Keratinocyte (primary cell): Measurements from ENCODE around the gene AANAT. TPM values are rescaled to one million over a fixed set of nuclear protein-coding genes. Genes with fewer than 3 reads are reported as not detected.

Source experiments
- DNase-seq: peaks from one replicate; pipeline ENCODE4 v3.0.0-alpha.2; 2011; ENCODE audit warnings: low read depth, missing footprints, low spot score
- FAIRE-seq: peaks from 2 replicates; lab custom pipeline; 2011; peaks lifted over from hg19 to GRCh38; lab: Jason Lieb, UNC
- H2AFZ ChIP-seq: 2 replicates; pipeline ENCODE4 v1.6.0; 2012; ENCODE audit warnings: low read length, control low read depth, inconsistent platforms; ENCODE audit not compliant: control insufficient read depth
- H3K27ac ChIP-seq: 2 replicates; pipeline ENCODE4 v1.5.1; 2011; ENCODE audit warnings: low read length; ENCODE audit not compliant: control insufficient read depth, insufficient read depth
- H3K27me3 ChIP-seq: 3 replicates; pipeline ENCODE4 v1.6.0; 2011; ENCODE audit warnings: low read length; ENCODE audit not compliant: control insufficient read depth, insufficient read depth; ENCODE audit errors: extremely low read depth
- H3K36me3 ChIP-seq, 2 experiments: 2 replicates in 1 of 2; 3 replicates in 1 of 2; pipeline ENCODE4 v1.5.1; 2011; ENCODE audit warnings: low read length in 2 of 2, mild to moderate bottlenecking in 1 of 2; ENCODE audit not compliant: control insufficient read depth in 2 of 2, insufficient read depth in 2 of 2; ENCODE audit errors: extremely low read depth in 1 of 2
- H3K4me1 ChIP-seq: 3 replicates; pipeline ENCODE4 v1.5.1; 2011; ENCODE audit warnings: low read length; ENCODE audit not compliant: control insufficient read depth, insufficient read depth; ENCODE audit errors: extremely low read depth
- H3K4me2 ChIP-seq: 3 replicates; pipeline ENCODE4 v1.6.0; 2011; ENCODE audit warnings: low read depth, low read length; ENCODE audit not compliant: control insufficient read depth, insufficient read depth; ENCODE audit errors: extremely low read depth
- H3K4me3 ChIP-seq, 3 experiments: fragments of 200-600 bp in 1 of 3; sonication (generic) in 1 of 3; 2 replicates in 2 of 3; 3 replicates in 1 of 3; pipeline ENCODE4 v1.5.1; 2011 to 2016; ENCODE audit warnings: low read length in 3 of 3, mild to moderate bottlenecking in 3 of 3, control low read depth in 2 of 3, inconsistent platforms in 1 of 3, low read depth in 1 of 3, mixed read lengths in 1 of 3, mixed run types in 1 of 3, moderate library complexity in 1 of 3; ENCODE audit not compliant: control insufficient read depth in 2 of 3, insufficient read depth in 2 of 3; ENCODE audit errors: extremely low read depth in 1 of 3
- H3K79me2 ChIP-seq: 2 replicates; pipeline ENCODE4 v1.6.0; 2012; ENCODE audit warnings: low read length; ENCODE audit not compliant: control insufficient read depth, insufficient read depth
- H3K9ac ChIP-seq: 3 replicates; pipeline ENCODE4 v1.6.0; 2011; ENCODE audit warnings: low read length; ENCODE audit not compliant: control insufficient read depth, insufficient read depth; ENCODE audit errors: extremely low read depth
- H3K9me1 ChIP-seq: 3 replicates; pipeline ENCODE4 v1.6.0; 2011; ENCODE audit warnings: low read length; ENCODE audit not compliant: control insufficient read depth, insufficient read depth; ENCODE audit errors: extremely low read depth
- H3K9me3 ChIP-seq: 2 replicates; pipeline ENCODE4 v1.5.1; 2012; ENCODE audit warnings: low read depth, low read length; ENCODE audit not compliant: control insufficient read depth
- H4K20me1 ChIP-seq: 3 replicates; pipeline ENCODE4 v1.6.0; 2011; ENCODE audit warnings: low read length; ENCODE audit not compliant: control insufficient read depth, insufficient read depth; ENCODE audit errors: extremely low read depth
- CTCF ChIP-seq, 3 experiments: IDR thresholded peaks in 1 of 3; conservative IDR thresholded peaks in 1 of 3; optimal IDR thresholded peaks in 1 of 3; 2 replicates in 2 of 3; 3 replicates in 1 of 3; pipeline versions ENCODE3 to v1.5.1; 2011; ENCODE audit warnings: low read length in 3 of 3, mild to moderate bottlenecking in 3 of 3, moderate library complexity in 2 of 3, control low read depth in 1 of 3, inconsistent platforms in 1 of 3; ENCODE audit not compliant: insufficient read depth in 2 of 3; ENCODE audit errors: extremely low read depth in 1 of 3
- EZH2 ChIP-seq: IDR thresholded peaks from one replicate; pipeline ENCODE4 v1.6.1; 2012; ENCODE audit warnings: inconsistent platforms, mild to moderate bottlenecking, low read length, moderate library complexity
- dilution Hi-C: fragments of 300-500 bp; cut with MboI; formaldehyde crosslinking; loops from one replicate; pipeline ENCODE4 v1.7.0; 2020; ENCODE audit warnings: low sequenced_read_pairs; ENCODE audit not compliant: extremely low pct_ligation_motif_present
- polyA plus RNA-seq, 5 experiments: library from polyadenylated mRNA; depleted of rRNA in 3 of 5; stranded (reverse) in 3 of 5; stranded (forward) in 1 of 5; unstranded in 1 of 5; fragments of >200 nt; gene quantifications; 1 replicate in 1 of 5; 2 replicates in 3 of 5; 3 replicates in 1 of 5; pipeline versions ENCODE4 v1.2.1 to v1.2.3, GENCODE V29; 2011 to 2012; ENCODE audit warnings: missing spikeins in 2 of 5, low read depth in 1 of 5, low replicate concordance in 1 of 5

AANAT gene
- polyA plus RNA-seq, 1 donor (not counting 4 experiments of a cell fraction or from before 2014, with no cell fraction given), result not detected

GRCh38 chr17:76442341-76443338 lies 24.8 kb upstream of the AANAT start:
- DNase-seq (no peak), FAIRE-seq (no peak)
- Histone ChIP-seq H3K4me2 (no peak overlapping the region), H3K9me1 (peaks cover 10% of the 10 kb centered on the region), H3K79me2 (peaks cover 80% of the 10 kb centered on the region), H3K4me3 (no peak overlapping the region), H4K20me1 (peaks cover 38% of the 10 kb centered on the region), H3K27me3 (no peaks in the 10 kb centered on the region), H3K9ac (no peak overlapping the region), H3K27ac (no peak overlapping the region), H2AFZ (no peak overlapping the region), H3K4me1 (peaks cover 33% of the 10 kb centered on the region), H3K36me3 (no peaks in the 10 kb centered on the region), H3K9me3 (no peaks in the 10 kb centered on the region)
- dilution Hi-C loops, result no loop called here
- no peak for TF ChIP-seq CTCF (optimal IDR thresholded peaks at IDR 0.05 in 1 of 3, IDR thresholded peaks at IDR 0.05 in 1 of 3, conservative IDR thresholded peaks at IDR 0.05 in 1 of 3; ENCODE audit: extremely low read depth in 1 of 3, insufficient read depth in 2 of 3, low read length in 3 of 3)
- TF ChIP-seq EZH2, result no peak

GRCh38 chr17:76444518-76445311 lies 22.7 kb upstream of the AANAT start:
- no peak for FAIRE-seq
- Histone ChIP-seq H3K9ac (no peak overlapping the region), H3K4me2 (no peak overlapping the region), H3K9me1 (peaks cover 14% of the 10 kb centered on the region), H3K27me3 (no peaks in the 10 kb centered on the region), H3K36me3 (no peaks in the 10 kb centered on the region), H4K20me1 (peaks cover 50% of the 10 kb centered on the region), H3K27ac (no peak overlapping the region), H3K4me1 (peaks cover 44% of the 10 kb centered on the region), H3K79me2 (peaks cover 81% of the 10 kb centered on the region), H3K9me3 (no peaks in the 10 kb centered on the region), H2AFZ (no peak overlapping the region), H3K4me3 (no peak overlapping the region)
- dilution Hi-C loops, result no loop called here
- no peak for TF ChIP-seq CTCF (optimal IDR thresholded peaks at IDR 0.05 in 1 of 3, IDR thresholded peaks at IDR 0.05 in 1 of 3, conservative IDR thresholded peaks at IDR 0.05 in 1 of 3; ENCODE audit: extremely low read depth in 1 of 3, insufficient read depth in 2 of 3, low read length in 3 of 3)
- TF ChIP-seq EZH2, result no peak
- no peak for DNase-seq
